NCI-H128 (cell line): ENCODE results near the gene LIMCH1.
"Not testable (repeated sequence)": the region's sequence is repeated elsewhere in the genome, so short reads cannot be mapped to it uniquely, and the experiment has no call there.

ENCODE experiments used
- DNase-seq: peaks from one replicate; lab custom pipeline; 2025; ENCODE audit not compliant: unreplicated experiment; lab: John Stamatoyannopoulos, UW

LIMCH1 gene

GRCh38 chr4:41640906-41641305 is 102.9 kb downstream of the LIMCH1 start:
- DNase-seq: no peak

DNA sequence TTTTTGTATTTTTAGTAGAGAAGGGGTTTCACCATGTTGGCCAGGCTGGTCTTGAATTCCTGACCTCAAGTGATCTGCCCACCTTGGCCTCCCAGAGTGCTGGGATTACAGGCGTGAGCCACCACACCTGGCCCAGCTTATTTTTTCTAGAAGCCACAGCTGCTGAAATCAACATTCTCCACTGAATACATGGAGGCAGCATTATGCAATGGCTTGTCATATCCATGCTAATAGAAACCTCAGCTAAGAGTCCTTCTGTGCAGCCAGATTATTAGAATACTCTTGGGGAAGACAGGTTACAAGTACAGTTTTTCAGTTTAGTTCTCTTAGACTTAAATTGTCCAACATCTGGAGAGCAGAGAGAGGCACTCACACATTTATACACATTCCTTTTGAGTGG is 104.8 kb downstream of the LIMCH1 start:
- not testable (repeated sequence) for DNase-seq

DNA sequence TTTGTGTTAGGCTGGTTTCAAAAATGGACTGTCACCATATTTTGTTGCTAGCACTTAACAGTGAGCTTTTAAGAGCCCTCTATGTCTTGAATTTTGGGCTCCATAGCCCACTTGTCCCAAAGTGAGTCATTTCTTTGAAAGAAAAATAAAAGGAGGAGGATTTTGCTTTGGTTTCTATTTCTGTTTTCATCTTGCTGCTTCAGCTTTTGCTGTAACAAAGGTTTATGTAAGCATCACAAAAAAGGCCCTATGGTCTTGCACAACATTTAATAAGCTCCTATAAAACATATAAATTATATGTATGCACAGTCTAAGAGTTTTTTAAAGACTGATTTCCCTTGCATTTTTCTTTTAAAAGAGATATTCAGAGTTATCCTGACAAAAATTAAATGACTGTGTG is 105.4 kb downstream of the LIMCH1 start:
- DNase-seq: no peak

- DNase-seq: peak; percentile 15
These were observed 106.4 kb downstream of the LIMCH1 start for GRCh38 chr4:41644288-41644914.

- DNase-seq: no peak
These were observed 106.9 kb downstream of the LIMCH1 start for GRCh38 chr4:41644915-41645295.

DNA sequence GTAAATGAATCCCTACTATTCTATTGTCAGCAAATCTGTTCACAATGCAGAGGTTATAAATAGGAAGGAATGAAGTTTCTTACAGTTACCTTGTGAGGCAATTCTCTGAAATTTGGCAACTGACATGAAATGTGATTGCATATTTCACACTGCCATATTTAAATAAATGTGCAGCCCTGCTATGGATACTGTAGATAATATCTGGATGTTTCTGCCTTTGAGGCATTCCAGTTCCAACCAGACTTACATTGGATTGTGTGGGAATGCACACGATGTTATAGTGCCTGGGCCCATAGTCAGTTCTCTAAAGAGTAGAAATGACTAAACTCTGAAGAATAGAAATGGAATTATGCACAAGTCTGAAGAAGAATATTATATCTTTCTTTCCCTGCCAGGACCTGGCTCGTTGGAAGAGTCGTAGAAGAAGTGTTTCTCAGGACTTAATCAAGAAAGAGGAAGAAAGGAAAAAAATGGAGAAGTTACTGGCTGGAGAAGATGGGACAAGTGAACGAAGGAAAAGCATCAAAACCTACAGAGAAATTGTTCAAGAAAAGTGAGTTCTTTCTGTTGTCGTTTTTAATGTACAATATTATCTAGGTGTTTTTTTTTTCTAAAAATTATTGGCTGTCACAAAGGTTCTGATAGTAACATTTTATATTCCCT is 107.9 kb downstream of the LIMCH1 start:
- DNase-seq: no peak

DNA sequence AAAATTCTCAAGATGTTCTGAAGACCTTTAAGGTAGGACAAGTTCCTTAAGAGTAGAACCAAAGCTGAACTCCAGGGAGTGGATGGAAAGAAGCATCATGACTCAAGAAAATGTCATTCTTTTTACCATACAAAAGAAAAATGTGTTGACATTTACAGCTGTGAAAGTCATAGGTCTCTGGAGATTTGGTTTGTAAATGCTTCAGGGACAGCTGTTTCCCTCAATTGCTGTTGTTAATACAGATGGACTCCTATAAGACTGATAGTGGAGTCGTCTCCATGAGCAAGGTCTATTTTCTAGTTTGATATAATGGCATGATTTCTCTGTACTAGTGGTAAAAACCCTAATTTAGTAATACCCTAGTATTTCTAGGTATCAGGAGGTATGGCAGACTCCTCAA is 108.9 kb downstream of the LIMCH1 start:
- no peak for DNase-seq

DNA sequence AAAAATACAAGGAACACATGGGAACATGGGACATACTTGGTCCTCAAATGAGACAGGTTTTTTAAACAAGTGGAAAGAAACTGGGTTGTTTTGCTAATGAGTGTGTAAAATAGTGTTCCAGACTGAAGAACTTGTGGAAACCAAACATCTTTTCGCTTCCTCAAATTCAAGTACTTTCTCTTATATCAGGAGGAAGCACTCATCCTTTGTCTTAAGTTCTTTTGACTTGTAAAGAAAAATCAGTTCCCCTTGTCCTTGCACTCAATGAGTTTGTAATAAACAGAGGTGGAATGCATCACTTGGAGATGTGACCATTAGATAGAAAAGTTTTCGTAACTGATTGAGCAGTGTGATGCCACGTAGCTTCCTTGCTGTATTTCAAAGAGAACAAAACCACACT is 109.4 kb downstream of the LIMCH1 start:
- DNase-seq: no peak

DNA sequence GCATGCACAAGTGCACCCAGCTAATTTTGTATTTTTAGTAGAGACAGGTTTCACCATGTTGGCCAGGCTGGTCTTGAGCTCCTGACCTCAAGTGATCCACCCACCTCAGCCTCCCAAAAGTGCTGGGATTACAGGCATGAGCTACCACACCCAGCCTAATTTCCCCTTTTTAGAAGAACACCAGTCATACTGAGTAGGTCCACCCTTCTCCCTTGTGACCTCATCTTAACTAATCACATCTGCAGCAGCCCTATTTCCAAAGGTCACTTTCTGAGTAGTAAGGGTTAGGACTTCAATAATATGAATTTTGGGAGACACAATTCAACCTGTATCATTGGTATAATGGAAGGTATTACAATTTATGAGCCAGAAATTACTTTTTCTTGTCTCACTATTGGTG is 113.2 kb downstream of the LIMCH1 start:
- DNase-seq: not testable (repeated sequence)

DNA sequence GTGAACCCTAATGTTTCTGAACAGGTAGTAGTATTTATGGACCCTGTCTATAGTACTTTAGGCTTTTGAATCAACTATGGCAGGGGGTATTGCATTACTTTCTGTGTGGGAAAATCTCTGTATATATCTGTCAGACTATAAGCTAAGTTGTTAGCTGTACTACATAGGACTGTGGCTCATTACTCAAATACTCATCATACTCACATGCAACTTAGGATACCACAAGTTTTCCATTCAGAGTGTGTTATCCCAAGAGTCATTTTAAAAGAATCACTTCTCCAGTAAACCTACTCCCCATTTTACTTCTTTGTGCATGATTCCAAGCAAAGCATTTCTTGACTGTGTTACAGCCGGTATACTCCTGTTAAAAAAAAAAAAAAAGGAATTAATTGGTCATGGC is 115.0 kb downstream of the LIMCH1 start:
- DNase-seq: no peak

DNA sequence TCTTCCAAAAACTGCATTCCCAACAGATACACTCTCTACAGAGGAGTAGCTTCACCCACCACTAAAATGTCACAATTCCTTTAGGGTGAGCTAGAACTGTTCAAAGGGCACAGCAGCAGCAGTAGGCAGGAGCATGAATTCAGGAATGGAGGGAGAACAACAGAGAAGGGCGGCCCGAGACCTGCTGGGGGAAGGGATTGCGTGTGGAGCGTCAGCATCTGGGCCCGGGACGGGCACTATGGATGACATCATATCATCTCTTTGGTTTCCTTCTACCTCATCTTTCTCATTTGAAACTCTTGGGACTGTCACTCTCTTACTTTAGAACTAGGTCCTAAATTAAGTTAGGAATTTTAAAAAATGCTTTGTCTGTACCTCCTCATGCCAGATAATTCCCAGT is 115.6 kb downstream of the LIMCH1 start:
- DNase-seq: no peak

DNA sequence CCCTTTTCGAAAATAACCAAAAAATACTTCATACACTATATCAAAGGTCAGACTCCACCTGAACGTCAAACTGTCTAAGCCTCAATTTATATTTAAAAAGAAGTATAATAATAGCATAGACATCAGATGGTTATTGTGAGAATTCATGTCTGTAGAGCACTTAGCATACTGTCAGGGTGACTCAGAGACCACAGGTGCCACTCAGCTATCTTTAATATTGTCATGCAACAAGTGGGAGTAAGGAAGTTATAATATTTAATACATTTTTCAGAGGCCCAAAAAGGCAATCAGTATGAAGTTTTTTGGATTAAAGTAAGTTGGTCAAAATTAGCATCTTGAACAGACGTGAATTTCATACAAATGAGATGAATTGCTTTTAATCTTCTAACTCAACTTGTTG is 117.2 kb downstream of the LIMCH1 start:
- DNase-seq: no peak

DNA sequence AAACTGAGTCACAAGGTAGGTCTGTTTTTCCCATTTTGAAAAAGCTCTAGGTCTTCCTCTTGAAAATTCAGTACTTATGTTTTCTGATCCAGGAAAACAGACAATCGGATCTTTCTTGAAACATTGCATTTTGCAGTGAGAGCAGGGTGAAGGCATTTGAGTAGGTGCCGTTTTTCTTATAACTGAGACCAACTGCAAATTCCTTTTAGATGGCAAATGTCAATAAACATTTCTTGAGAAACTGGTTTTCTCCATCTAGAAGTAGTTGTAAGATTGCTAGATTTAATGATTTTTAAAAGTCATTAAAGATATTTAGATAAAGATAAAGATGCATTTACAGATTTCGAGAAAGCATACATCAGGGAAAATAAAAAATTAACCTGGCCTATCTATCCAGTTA is 118.1 kb downstream of the LIMCH1 start:
- no peak for DNase-seq

DNA sequence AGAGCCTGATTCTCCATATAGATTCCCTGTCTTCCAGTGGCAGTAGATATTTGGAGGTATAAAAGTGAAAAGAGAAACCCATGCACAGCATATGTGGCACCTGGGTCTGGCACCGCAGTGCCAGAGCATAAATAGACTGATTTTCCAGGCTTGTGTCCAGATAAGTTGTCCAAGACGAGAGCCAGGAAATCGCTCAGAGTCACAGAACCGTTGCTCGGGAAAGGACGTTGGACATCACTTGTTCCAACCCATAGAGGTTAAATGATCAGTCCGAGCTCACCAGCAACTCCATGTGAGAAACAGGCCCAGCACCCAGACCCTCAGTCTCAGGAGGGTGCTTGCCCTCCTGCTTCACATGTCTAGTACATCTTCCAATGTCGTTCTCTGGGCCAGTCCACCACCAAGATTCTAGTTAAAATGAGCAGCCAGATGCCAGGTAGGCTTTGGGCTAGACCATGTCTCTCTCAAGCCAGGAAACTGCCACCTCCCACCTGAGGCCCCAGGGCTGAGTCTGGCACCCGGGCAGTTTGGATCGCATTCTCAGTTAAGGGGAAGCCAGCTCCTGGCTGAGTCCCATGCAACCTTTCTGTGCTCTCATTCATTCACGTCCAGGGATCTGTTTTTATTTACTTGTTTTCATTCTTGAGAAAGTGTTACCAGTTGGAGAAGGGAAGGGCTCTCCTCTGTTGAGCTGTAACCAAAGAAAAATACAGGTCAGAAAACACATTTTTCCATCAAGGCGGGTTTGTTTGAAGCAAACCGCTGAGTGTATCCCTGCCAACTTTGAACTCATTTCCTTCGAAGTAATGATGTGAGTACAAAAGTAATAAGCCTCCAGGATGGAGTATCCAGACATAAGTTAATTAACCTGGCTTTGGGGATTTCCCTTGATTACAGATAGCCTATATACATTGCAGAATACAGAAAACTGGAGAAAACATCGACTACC is 118.9 kb downstream of the LIMCH1 start:
- DNase-seq: no peak

GRCh38 chr4:41657561-41657960 is 119.6 kb downstream of the LIMCH1 start:
- no peak for DNase-seq

- no peak for DNase-seq
These were observed 120.2 kb downstream of the LIMCH1 start for GRCh38 chr4:41658163-41658562.

- no peak for DNase-seq
These were observed 122.4 kb downstream of the LIMCH1 start for GRCh38 chr4:41660352-41660751.

- no peak for DNase-seq
These were observed 123.6 kb downstream of the LIMCH1 start for GRCh38 chr4:41661442-41662076.

DNA sequence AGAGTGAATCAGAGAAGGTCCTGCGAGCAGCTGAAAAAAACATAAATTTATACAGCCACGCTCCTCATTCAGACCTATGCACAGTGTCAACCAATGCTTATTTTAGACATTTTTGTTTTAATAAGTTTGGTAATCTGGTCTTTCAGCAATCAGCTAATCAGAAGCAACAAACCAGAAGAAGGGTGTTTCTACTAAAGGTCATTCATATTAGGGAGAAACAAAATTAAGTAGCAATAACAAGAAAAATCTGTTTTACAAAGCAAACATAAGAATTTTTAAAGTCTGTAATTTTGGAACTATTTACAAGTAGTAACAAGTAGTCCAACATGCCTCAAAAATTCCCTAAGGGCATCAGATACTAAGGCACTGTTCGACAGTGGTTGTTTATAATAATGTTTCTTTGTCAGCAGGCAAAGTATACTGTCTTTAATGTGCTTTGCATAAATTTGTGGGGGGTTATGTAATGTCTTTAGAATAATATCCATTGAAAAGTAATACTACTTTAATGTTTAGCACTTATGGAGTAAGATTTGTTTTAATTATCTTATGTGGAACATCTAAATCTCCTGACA is 127.8 kb downstream of the LIMCH1 start:
- no peak for DNase-seq

DNA sequence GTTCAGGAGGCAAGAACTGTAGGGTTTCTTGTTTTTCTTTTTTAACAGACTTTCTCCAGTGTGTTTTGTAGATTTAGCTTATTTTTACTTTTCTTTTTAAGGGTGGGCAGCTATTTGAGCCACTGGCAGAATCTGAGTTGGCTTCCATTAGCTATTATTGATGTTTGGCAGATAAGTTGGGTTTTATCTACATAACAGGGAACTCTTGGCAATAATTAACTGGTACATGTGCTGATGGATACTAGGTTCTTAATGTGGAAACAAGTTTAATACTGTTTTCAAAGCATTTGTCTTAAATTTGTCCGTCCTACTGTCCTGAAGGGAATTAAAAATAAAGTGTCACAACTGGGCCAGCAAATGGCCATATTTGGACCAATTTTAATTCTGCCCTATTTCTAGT is 130.1 kb downstream of the LIMCH1 start:
- no peak for DNase-seq

GRCh38 chr4:41670530-41670929 is 132.6 kb downstream of the LIMCH1 start:
- DNase-seq: no peak
